Large intestine (tissue), 3 donors: ENCODE data around the gene ACTL8. TPM values are rescaled to one million over a fixed set of nuclear protein-coding genes. Genes with fewer than 3 reads are reported as not detected.
A peak's percentile ranks its signal among the peaks of the same experiment; 100 is the strongest.

Experiments used
- DNase-seq, 2 donors: peaks; one replicate each; pipeline versions ENCODE4 v3.0.0 to v3.0.0-alpha.2; 2013
- H3K27ac ChIP-seq: one replicate; pipeline ENCODE4 v1.5.1; 2013; ENCODE audit warnings: low read length
- H3K27me3 ChIP-seq: 2 replicates; pipeline ENCODE4 v1.6.1; 2013; ENCODE audit warnings: low read length; ENCODE audit not compliant: control insufficient read depth, insufficient read depth
- H3K36me3 ChIP-seq: 2 replicates; pipeline ENCODE4 v1.6.1; 2013; ENCODE audit warnings: low read length; ENCODE audit not compliant: control insufficient read depth, insufficient read depth
- H3K4me1 ChIP-seq: one replicate; pipeline ENCODE4 v1.6.1; 2013; ENCODE audit warnings: low read length; ENCODE audit not compliant: control insufficient read depth, insufficient read depth
- H3K4me3 ChIP-seq: one replicate; pipeline ENCODE4 v1.5.1; 2013; ENCODE audit warnings: low read length
- H3K9me3 ChIP-seq: one replicate; pipeline ENCODE4 v1.6.1; 2013; ENCODE audit warnings: mild to moderate bottlenecking, low read depth, low read length, moderate library complexity; ENCODE audit not compliant: control insufficient read depth
- WGBS: methylation state at CpG from one replicate; pipeline ENCODE4 v1.1.5; 2013; ENCODE audit warnings: low lambda C conversion rate; ENCODE audit not compliant: insufficient coverage; 5-methylcytosine and 5-hydroxymethylcytosine counted together
- polyA plus RNA-seq: library from polyadenylated mRNA; unstranded; fragments of 120-200 nt; gene quantifications from one replicate; pipeline ENCODE4 v1.2.1, GENCODE V29; 2013

The ACTL8 gene
- polyA plus RNA-seq, 1 donor: not detected

DNA sequence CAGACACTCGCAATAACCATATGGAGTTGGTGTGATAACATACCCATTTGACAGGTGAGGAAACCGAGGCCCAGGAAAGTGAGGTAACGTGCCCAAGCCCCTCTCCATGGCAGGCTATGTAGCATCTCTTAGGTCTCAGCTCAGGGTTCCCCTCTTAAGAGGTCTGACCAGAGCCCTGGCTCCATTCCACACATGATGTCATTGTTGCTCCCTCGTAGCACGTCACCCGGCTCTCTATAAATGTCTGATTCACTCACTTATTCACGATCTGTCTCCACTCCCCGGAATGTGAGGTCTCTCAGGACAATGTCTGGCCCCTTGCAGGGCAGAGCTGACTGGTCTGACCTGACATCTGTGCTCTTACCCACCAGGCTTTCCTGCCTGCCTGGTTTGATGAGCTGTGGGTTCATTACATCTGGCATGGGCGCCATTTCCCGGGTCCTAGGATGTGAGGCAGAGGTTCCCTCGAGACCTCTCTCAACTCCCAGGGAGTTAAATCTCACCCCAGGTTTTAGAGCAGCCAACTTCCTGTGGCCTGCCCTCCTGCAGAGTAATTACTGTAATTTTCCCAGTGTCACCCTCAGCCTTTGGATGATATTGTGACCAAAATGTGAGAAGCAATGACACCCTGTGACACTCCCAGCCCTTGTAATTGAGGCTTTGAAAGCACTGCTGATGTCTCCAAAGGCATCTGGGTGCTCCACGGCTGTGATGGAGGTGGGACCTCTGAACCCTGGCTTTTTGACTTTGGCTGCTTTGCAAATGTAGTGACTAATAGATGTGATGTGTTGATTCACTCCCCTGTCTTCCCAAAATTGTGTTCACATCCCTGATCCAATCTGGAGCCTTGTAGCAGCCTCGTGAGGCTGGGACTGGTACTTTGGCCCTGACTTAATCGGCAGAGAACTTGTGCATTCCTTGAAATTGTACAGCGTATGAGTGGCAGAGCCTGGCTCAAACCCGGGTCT is 10.6 kb downstream of the ACTL8 start:
- WGBS: 81% methylated on average over 3 of the region's 16 CpGs
- no peak overlapping the region for H3K27ac ChIP-seq
- H3K4me1 ChIP-seq: no peaks in the 10 kb centered on the region
- H3K36me3 ChIP-seq: no peaks in the 10 kb centered on the region
- no peak overlapping the region for H3K4me3 ChIP-seq
- H3K9me3 ChIP-seq: no peaks in the 10 kb centered on the region
- peaks cover 4% of the 10 kb centered on the region for H3K27me3 ChIP-seq
- DNase-seq: peak; percentile 7 to 11

DNA sequence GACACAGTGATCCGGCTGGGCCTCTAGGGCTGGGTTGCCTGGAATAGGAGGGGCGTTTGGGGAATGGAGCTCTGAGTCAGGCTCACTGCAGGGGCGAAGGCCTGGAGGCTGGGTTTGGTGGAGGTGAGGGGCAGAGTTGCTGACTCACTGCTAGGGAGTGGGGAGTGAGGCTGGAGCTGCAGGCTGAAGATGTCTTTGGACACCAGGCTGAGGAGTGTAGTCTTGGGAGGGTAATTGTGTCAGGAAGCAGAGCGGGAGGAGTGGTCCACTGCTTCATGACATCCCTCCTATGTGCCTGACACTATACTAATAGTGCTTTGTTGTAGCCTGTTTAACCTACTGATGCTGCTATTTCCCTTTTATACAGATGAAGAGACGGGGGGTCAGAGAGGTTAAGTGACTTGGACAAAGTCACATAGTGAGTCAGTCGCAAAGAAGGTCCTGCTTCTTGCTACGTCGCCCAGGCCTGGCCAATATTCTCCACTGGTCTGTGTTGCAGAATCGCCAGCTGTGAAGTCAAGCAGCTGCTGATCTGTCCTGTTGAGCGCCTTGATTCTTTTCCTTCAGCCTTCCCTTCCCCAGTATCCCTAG is 13.6 kb downstream of the ACTL8 start:
- Histone ChIP-seq H3K27me3 (peaks cover 15% of the 10 kb centered on the region), H3K4me3 (no peak overlapping the region), H3K4me1 (no peaks in the 10 kb centered on the region), H3K27ac (no peak overlapping the region), H3K36me3 (no peaks in the 10 kb centered on the region), H3K9me3 (no peaks in the 10 kb centered on the region)
- no peak for DNase-seq
- no CpG with 5 or more reads among the region's 10 CpGs for WGBS

DNA sequence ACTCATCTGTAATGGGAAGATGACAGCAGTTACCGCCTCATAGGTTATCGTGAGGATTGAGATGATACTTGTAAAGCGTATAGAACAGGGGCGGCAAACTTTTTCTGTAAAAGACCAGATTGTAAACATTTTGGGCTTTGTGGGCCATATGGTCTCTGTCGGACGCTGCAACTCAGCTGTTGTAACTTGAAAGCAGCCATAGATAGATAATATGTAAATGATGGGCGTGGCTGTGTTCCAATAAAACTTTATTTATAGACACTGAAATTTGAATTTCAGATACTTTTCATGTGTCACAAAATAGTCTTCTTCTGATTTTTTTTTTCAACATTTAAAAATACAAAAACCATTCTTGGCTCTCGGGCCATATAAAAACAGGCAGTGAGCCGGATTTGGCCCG is 15.8 kb downstream of the ACTL8 start:
- H3K4me1 ChIP-seq: no peaks in the 10 kb centered on the region
- no peaks in the 10 kb centered on the region for H3K36me3 ChIP-seq
- no peak overlapping the region for H3K27ac ChIP-seq
- H3K4me3 ChIP-seq: no peak overlapping the region
- peaks cover 13% of the 10 kb centered on the region for H3K27me3 ChIP-seq
- DNase-seq: no peak
- H3K9me3 ChIP-seq: no peaks in the 10 kb centered on the region
- 100% methylated on average over 3 of the region's 10 CpGs for WGBS

DNA sequence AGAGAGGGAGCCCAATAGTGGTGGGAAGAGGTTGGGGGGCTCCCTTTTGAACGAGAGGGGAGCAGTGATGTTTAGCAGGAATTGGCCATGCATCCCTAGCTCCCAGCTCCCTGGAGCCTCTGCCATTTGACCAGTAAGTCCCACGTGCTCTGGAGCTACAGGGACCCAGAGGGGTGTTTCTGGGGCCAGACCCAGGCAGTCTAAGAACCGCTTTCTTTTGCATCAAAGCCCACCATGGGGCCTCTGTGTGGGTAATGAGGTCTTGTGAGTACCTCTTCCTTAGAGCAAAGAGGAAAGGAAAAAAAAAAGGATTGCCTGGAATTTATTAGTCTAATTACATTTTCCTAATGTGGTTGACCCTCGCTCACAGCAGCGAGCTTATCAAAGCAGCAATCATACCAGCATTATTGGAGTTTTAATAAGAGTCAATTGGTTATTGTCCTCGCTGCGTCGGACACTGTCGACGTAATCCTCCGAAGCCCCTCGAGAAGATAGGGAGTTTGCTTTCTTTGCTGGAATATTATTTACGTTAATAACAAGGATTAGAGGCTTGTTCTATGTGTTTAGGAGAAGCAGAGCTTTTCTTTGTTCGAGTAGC is 17.6 kb downstream of the ACTL8 start:
- Histone ChIP-seq H3K36me3 (no peaks in the 10 kb centered on the region), H3K27ac (no peak overlapping the region), H3K4me3 (no peak overlapping the region), H3K9me3 (no peaks in the 10 kb centered on the region), H3K27me3 (peaks cover 11% of the 10 kb centered on the region), H3K4me1 (no peaks in the 10 kb centered on the region)
- WGBS: 30% methylated on average over 2 of the region's 14 CpGs
- DNase-seq: no peak

DNA sequence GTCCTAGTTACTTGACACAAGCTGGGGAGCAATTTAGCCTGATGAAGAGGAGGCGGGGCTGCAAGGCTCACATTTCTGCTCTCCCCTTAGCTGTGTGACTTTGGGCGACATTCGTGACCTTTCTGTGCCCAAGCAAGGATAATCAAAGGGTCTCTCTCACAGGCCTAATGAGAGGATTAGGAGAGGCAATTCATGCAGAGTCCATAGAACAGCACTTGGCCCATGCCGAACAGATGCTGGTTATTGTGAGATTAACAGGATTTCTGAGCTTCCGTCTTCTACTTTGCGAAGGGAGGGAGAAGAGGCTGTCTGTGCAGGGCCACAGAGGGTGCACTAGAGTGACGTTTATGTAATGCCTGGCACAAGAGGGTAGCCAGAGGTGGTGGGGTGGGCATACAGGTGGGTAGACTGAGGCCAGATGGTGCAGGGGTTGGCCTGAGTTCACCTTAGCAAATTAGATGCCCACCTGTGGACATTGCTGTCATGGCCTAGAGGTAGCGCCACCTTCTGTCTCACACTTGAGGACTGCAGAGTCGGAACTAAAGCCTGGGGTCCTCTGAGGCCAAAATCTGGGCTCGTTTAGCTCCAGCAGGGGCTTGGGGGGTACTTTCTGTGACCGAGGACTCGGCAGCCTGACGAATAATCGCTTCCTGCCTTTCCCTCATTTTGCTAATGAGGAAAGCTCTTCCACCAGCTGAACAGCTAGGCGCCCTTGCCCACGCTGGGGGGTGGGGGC is 18.6 kb downstream of the ACTL8 start:
- WGBS: no CpG with 5 or more reads among the region's 16 CpGs
- Histone ChIP-seq H3K27ac (no peak overlapping the region), H3K4me3 (no peak overlapping the region), H3K9me3 (no peaks in the 10 kb centered on the region), H3K27me3 (peaks cover 11% of the 10 kb centered on the region), H3K4me1 (no peaks in the 10 kb centered on the region), H3K36me3 (no peaks in the 10 kb centered on the region)
- DNase-seq: no peak

DNA sequence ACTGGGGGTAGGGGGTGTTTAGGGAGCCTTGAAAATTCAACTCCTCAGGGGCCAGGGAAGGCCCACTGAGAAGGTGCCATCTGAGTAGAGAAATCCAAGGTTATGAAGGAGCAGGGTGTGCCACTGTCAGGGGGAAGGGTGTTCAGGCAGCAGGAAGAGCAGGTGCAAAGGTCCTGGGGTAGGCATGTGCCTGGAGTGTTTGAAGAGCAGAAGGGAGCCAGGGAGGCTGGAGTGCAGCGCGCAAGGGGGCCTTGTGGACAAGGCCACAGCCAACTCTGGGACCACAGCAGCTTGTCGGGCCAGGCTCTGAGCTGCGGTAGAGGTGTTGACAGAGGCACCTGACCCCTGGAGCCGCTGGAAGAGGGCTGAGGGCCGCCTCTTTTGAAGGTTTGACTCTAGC is 19.3 kb downstream of the ACTL8 start:
- H3K27ac ChIP-seq: no peak overlapping the region
- peaks cover 11% of the 10 kb centered on the region for H3K27me3 ChIP-seq
- no peak for DNase-seq
- H3K36me3 ChIP-seq: no peaks in the 10 kb centered on the region
- WGBS: no CpG with 5 or more reads among the region's 6 CpGs
- H3K4me3 ChIP-seq: no peak overlapping the region
- H3K9me3 ChIP-seq: no peaks in the 10 kb centered on the region
- no peaks in the 10 kb centered on the region for H3K4me1 ChIP-seq

DNA sequence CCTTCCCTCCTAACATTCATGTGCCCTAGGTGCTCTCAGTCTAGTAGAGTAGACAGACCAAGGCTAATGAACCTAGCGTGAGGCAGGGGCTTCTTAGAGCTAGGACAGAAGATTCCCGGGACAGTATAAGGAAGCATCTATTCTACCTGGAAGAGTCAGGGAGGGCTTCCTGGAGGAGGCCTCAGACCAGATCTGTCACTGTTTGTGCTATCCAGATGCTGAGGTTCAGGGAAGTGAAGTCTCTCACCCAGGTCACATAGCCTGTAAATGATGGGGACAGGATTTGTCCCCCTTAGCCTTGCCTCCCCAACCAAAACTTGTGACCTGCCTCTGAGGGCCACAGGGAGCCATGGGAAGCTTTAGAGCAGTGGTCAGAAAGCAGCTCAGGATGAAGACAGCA is 20.7 kb downstream of the ACTL8 start:
- no peaks in the 10 kb centered on the region for H3K4me1 ChIP-seq
- no peak overlapping the region for H3K4me3 ChIP-seq
- H3K9me3 ChIP-seq: no peaks in the 10 kb centered on the region
- DNase-seq: no peak
- peaks cover 11% of the 10 kb centered on the region for H3K27me3 ChIP-seq
- no peak overlapping the region for H3K27ac ChIP-seq
- no peaks in the 10 kb centered on the region for H3K36me3 ChIP-seq
- no CpG with 5 or more reads among the region's 2 CpGs for WGBS

DNA sequence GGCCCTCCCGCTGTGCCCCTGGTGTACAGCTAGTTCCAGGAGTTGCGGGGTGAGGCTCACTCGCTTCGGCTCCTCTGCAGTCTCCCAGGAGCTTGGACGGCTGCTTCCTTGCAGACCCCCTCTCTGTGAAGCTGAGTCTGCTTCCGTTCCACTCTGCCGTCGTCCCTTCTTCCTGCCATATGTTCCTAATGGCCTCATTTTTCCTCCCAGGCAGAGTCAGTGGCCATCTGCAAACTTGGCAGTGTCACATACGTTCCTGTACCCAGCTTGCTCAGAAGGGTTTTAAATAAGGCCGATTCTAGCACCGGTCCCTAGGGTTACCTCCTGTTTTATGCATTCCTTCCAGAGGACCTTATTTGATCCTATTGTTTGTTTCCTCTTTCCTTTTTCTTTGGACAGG is 21.3 kb downstream of the ACTL8 start:
- Histone ChIP-seq H3K4me3 (no peak overlapping the region), H3K4me1 (no peaks in the 10 kb centered on the region), H3K27ac (no peak overlapping the region), H3K27me3 (peaks cover 11% of the 10 kb centered on the region), H3K9me3 (no peaks in the 10 kb centered on the region), H3K36me3 (no peaks in the 10 kb centered on the region)
- 43% methylated on average over 1 of the region's 11 CpGs for WGBS
- DNase-seq: no peak

DNA sequence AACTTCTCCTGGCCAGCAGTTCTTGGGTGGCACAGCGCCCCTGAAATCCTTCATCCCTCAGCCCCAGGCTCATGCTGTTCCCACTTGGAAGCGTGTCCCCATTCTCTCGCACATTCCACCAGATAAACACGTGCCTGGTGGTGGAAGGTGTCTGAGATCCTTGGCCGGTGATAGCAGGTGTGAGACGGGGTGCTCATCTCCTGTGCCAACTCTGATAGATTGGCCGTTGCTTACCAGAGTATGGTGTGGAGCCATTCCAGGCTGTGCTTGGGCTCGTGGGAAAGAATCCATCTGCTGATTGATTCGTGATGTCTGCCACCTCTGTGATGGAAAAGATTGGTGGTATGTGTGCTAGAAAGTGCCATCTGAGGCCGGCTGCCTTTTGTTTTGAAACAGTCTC is 22.2 kb downstream of the ACTL8 start:
- Histone ChIP-seq H3K9me3 (no peaks in the 10 kb centered on the region), H3K4me1 (no peaks in the 10 kb centered on the region), H3K4me3 (no peak overlapping the region), H3K27ac (no peak overlapping the region), H3K27me3 (peaks cover 9% of the 10 kb centered on the region), H3K36me3 (no peaks in the 10 kb centered on the region)
- DNase-seq: no peak
- WGBS: no CpG with 5 or more reads among the region's 10 CpGs

DNA sequence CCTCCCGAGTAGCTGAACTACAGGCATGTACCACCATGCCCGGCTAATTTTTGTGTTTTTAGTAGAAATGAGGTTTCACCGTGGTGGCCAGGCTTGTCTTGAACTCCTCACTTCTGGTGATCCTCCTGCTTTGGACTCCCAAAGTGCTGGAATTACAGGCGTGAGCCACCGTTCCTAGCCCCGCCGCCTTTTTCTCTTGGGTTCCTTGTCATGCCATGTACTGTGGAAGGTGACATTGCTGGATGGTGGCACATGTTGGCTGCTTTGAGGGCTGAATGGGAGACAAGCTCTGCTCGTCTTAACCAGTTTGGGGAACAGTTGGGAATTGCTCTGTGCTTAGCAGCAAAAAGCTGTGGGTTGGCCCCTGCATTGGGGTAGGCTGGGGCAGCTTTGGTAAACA is 22.7 kb downstream of the ACTL8 start:
- DNase-seq: no peak

More for the DNA sequence above, 22.7 kb downstream of the ACTL8 start:
- H3K9me3 ChIP-seq: no peaks in the 10 kb centered on the region
- no peak overlapping the region for H3K4me3 ChIP-seq
- no peak overlapping the region for H3K27ac ChIP-seq
- H3K27me3 ChIP-seq: peaks cover 4% of the 10 kb centered on the region
- H3K4me1 ChIP-seq: no peaks in the 10 kb centered on the region
- WGBS: no CpG with 5 or more reads among the region's 8 CpGs
- H3K36me3 ChIP-seq: no peaks in the 10 kb centered on the region
